Thyroid gland (tissue), 4 donors: ENCODE measurements around the gene WASL. TPM values are rescaled to one million over a fixed set of nuclear protein-coding genes. Genes with fewer than 3 reads are reported as not detected.

Experiments used
- DNase-seq, 2 donors: peaks; one replicate each; pipeline ENCODE4 v3.0.0-alpha.2; 2019
- H3K27ac ChIP-seq, 3 donors: fragments of 200-600 bp; sonication (generic); 1 replicate in 2 of 3; 2 replicates in 1 of 3; pipeline ENCODE4 v1.5.1; 2016 to 2019; ENCODE audit warnings: mild to moderate bottlenecking in 1 of 3, moderate library complexity in 1 of 3
- H3K27me3 ChIP-seq: fragments of 200-600 bp; sonication (generic); one replicate; pipeline ENCODE4 v1.5.1; 2019
- H3K36me3 ChIP-seq, 2 donors: fragments of 200-600 bp; sonication (generic); one replicate each; pipeline ENCODE4 v1.5.1; 2016 to 2019
- H3K4me1 ChIP-seq, 2 donors: fragments of 200-600 bp; sonication (generic); one replicate each; pipeline ENCODE4 v1.5.1; 2017 to 2019
- H3K4me3 ChIP-seq, 3 donors: fragments of 200-600 bp; sonication (generic); replicated peaks in 1 of 3; 1 replicate in 2 of 3; 2 replicates in 1 of 3; pipeline ENCODE4 v1.5.1; 2016; ENCODE audit warnings: mild to moderate bottlenecking in 1 of 3
- H3K9me3 ChIP-seq: fragments of 200-600 bp; sonication (generic); one replicate; pipeline ENCODE4 v1.5.1; 2017
- POLR2A ChIP-seq, 2 donors: fragments of 450-650 bp; IDR thresholded peaks; one replicate each; pipeline ENCODE4 v1.6.1; 2017; ENCODE audit warnings: antibody characterized with exemption in 2 of 2, mild to moderate bottlenecking in 2 of 2, moderate library complexity in 1 of 2
- WGBS, 2 donors: methylation state at CpG; one replicate each; pipeline ENCODE4 v1.1.5; 2017; 5-methylcytosine and 5-hydroxymethylcytosine counted together
- intact Hi-C: fragments of 100-400 bp; cut with DNase I; formaldehyde crosslinking; loops from one replicate; pipeline ENCODE4 v1.15.1; 2023
- total RNA-seq, 4 donors: library from RNA; depleted of rRNA; stranded (reverse); fragments of >200 nt; gene quantifications; one replicate each; pipeline ENCODE4 v1.2.3, GENCODE V29; 2016
- TF ChIP-seq, protein P1 (sequence below), 6 experiments: fragments of 200-600 bp in 3 of 6; fragments of 450-650 bp in 3 of 6; sonication (generic) in 3 of 6; IDR thresholded peaks; one replicate each; pipeline ENCODE4 v1.5.1; 2016 to 2019; ENCODE audit warnings: antibody characterized with exemption in 6 of 6, mild to moderate bottlenecking in 2 of 6, inconsistent platforms in 1 of 6, moderate library complexity in 1 of 6

WASL gene
- total RNA-seq, 4 donors from 2014 or later = 48.1 to 61.6 (median 55.4) TPM

DNA sequence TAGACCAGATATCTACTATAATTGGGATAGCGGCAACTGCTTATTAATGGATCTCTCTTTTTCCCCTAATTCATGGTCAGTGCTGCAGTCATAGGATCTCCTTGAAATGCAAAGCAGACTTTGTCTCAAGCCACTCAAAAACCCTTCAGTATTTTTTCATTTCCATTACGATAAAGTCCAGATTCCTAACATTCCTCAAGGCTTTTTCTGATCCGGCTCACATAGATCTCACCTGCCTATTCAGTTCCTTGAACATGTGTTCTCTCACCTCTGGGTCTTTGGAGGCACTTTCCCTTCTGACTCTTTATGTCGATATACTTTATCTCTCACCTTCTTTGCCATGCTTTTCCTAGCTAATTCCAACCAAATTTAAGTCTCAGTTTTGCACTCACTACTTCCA, 25.7 kb upstream of the WASL start:
- Histone ChIP-seq H3K4me3 (no peak overlapping the region), H3K4me1 (peaks cover 0 to under 1% of the 10 kb centered on the region in 2 donors), H3K27ac (no peak overlapping the region), H3K9me3 (no peaks in the 10 kb centered on the region), H3K36me3 (no peaks in the 10 kb centered on the region), H3K27me3 (no peaks in the 10 kb centered on the region)
- 60 to 66% methylated on average over 4 of the region's 4 CpGs for WGBS, 2 donors
- no peak for DNase-seq
- TF ChIP-seq, protein P1, sequence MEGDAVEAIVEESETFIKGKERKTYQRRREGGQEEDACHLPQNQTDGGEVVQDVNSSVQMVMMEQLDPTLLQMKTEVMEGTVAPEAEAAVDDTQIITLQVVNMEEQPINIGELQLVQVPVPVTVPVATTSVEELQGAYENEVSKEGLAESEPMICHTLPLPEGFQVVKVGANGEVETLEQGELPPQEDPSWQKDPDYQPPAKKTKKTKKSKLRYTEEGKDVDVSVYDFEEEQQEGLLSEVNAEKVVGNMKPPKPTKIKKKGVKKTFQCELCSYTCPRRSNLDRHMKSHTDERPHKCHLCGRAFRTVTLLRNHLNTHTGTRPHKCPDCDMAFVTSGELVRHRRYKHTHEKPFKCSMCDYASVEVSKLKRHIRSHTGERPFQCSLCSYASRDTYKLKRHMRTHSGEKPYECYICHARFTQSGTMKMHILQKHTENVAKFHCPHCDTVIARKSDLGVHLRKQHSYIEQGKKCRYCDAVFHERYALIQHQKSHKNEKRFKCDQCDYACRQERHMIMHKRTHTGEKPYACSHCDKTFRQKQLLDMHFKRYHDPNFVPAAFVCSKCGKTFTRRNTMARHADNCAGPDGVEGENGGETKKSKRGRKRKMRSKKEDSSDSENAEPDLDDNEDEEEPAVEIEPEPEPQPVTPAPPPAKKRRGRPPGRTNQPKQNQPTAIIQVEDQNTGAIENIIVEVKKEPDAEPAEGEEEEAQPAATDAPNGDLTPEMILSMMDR (IDR thresholded peaks at IDR 0.05) = no peak
- TF ChIP-seq POLR2A (IDR thresholded peaks at IDR 0.05) = no peak
- intact Hi-C loops = no loop called here

DNA sequence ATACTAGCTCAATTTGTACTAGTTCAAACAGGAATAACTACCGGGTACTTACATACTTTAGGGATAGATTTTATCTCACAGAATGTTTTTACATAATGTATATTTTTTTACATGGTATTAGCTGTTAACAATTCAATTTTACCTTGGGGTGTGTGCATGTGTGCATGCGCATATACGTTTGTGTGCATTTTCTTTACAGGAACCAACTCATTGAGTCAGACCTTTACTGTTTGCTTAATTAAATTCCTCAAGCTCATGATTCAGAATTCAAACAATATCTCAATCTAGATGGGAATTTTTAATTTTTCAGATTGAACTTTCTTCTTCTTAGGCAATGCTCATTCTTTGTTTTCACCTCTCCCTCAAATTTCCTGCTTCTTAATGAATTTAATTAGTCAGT, 24.7 kb upstream of the WASL start:
- DNase-seq = no peak
- no peak for TF ChIP-seq POLR2A (IDR thresholded peaks at IDR 0.05)
- TF ChIP-seq, protein P1 (IDR thresholded peaks at IDR 0.05) = no peak
- H3K4me1 ChIP-seq = peaks cover 0 to 7% of the 10 kb centered on the region in 2 donors
- no peaks in the 10 kb centered on the region for H3K27me3 ChIP-seq
- H3K36me3 ChIP-seq = no peaks in the 10 kb centered on the region
- WGBS, 2 donors = 87 to 91% methylated on average over 3 of the region's 3 CpGs
- H3K9me3 ChIP-seq = no peaks in the 10 kb centered on the region
- no peak overlapping the region for H3K27ac ChIP-seq
- intact Hi-C loops = no loop called here
- no peak overlapping the region for H3K4me3 ChIP-seq

DNA sequence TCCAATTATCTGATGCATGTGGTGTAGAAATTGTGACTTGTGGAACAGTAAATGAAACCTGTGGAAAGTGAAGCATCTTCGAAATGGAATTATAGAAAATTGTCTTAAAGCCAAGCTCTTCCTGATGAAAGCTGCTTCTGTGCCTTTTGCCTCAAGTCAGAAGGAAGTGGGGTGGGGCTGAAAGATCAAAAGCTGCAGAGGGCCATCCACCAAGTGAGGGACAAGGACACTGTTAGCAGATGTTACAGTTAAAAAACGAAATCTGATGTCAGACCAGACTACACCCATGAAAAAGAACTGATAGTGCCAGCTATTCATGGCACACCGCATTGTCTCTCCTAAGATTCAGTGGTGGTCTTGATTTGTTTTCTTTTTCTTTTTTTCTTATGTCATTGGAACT, 23.8 kb upstream of the WASL start:
- Histone ChIP-seq H3K4me1 (peaks cover 0 to 7% of the 10 kb centered on the region in 2 donors), H3K9me3 (no peaks in the 10 kb centered on the region), H3K4me3 (no peak overlapping the region), H3K36me3 (no peaks in the 10 kb centered on the region), H3K27ac (no peak overlapping the region), H3K27me3 (no peaks in the 10 kb centered on the region)
- TF ChIP-seq, protein P1 (IDR thresholded peaks at IDR 0.05) = no peak
- TF ChIP-seq POLR2A (IDR thresholded peaks at IDR 0.05) = no peak
- intact Hi-C loops = no loop called here
- WGBS, 2 donors = 83% methylated on average over 3 of the region's 3 CpGs
- no peak for DNase-seq

DNA sequence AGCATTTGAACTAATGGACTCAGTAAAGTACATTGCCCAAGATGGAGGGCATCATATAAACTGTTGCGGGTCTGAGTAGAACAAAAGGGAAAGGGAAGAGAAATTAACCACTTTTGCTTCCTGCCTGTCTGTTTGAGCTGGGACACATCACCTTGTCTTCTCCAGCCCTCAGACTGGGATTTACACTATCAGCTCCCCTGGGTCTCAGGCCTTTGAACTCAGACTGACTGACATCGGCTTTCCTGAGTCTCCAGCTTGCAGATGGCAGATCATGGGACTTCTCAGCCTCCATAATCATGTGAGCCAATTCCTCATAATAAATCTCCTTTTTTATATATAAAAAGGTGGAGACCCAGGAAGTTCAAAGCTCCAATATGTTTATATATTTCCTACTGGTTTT, 23.0 kb upstream of the WASL start:
- DNase-seq = no peak
- no peaks in the 10 kb centered on the region for H3K36me3 ChIP-seq
- H3K4me1 ChIP-seq = peaks cover 0 to 7% of the 10 kb centered on the region in 2 donors
- WGBS, 2 donors = 76 to 78% methylated on average over 2 of the region's 2 CpGs
- intact Hi-C loops = no loop called here
- no peak overlapping the region for H3K4me3 ChIP-seq
- TF ChIP-seq POLR2A (IDR thresholded peaks at IDR 0.05) = no peak
- TF ChIP-seq, protein P1 (IDR thresholded peaks at IDR 0.05) = no peak
- H3K27ac ChIP-seq = no peak overlapping the region
- H3K9me3 ChIP-seq = no peaks in the 10 kb centered on the region
- no peaks in the 10 kb centered on the region for H3K27me3 ChIP-seq

DNA sequence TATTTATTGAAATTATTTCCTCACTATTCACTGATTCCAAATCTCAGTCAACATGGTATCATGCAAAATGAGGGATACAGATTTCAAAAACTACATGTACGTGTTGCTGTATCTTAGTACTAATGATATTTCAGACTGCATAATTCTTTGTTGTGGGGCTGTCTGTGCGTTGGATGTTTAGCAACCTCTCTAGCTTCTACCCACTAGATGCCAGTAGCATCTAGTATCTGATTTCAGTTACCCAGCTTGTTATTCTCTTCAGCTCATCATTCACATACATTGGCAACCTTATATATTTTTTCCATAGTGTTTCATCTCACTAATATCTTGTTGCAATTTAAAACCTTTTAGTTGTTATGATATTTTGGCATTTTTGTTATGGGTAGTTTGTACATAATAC, 22.5 kb upstream of the WASL start:
- WGBS, 2 donors = 78 to 81% methylated on average over 2 of the region's 2 CpGs
- intact Hi-C loops = no loop called here
- Histone ChIP-seq H3K27me3 (no peaks in the 10 kb centered on the region), H3K36me3 (no peaks in the 10 kb centered on the region), H3K27ac (no peak overlapping the region), H3K4me1 (peaks cover 0 to 7% of the 10 kb centered on the region in 2 donors), H3K4me3 (no peak overlapping the region), H3K9me3 (no peaks in the 10 kb centered on the region)
- no peak for DNase-seq
- no peak for TF ChIP-seq POLR2A (IDR thresholded peaks at IDR 0.05)
- TF ChIP-seq, protein P1 (IDR thresholded peaks at IDR 0.05) = no peak
